KOPT-K1 (cell line): ENCODE results near the gene LEKR1.
"Not testable (repeated sequence)": the region's sequence is repeated elsewhere in the genome, so short reads cannot be mapped to it uniquely, and the experiment has no call there.

Experiments used
- H3K27ac ChIP-seq: fragments of 200-600 bp; sonication (generic); 2 replicates; pipeline ENCODE4 v1.5.1; 2016; ENCODE audit warnings: antibody characterized with exemption, mild to moderate bottlenecking, low read depth, low read length; ENCODE audit not compliant: poor library complexity, severe bottlenecking
- H3K36me3 ChIP-seq: fragments of 200-600 bp; sonication (generic); 2 replicates; pipeline ENCODE4 v1.5.1; 2017; ENCODE audit warnings: antibody characterized with exemption, mild to moderate bottlenecking, low read length, moderate library complexity; ENCODE audit not compliant: insufficient read depth
- H3K9me3 ChIP-seq: fragments of 200-600 bp; sonication (generic); 2 replicates; pipeline ENCODE4 v1.5.1; 2017; ENCODE audit warnings: antibody characterized with exemption, low read length, mild to moderate bottlenecking; ENCODE audit not compliant: insufficient read depth, poor library complexity, severe bottlenecking

The LEKR1 gene

DNA sequence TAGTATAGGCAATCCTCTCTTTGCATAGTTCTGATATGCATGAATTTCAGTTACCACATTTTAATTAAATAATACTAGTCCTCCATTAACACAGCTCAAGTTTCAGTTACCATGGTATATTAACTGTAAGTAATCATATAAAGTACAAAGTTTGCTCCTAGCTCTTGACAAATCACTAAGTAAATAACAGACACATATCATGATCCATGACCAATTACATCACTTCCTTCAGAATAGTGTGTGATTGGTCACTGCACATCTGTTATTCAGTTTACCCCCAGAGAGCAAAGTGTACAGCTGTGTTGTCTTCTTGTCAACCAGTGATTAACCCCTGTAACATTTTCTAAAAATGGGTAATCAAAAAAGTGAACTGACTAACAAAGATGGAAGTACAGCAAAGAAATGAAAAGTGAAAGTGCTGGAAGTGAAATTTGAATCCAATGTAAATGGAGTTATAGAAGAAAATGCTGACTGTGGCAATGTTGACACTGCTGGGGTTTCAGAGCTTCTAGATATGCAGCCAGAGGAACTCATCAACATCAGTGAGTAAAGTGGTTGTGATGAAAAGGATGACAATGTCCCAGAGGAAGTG is 30.2 kb upstream of the LEKR1 start:
- Histone ChIP-seq H3K27ac (no peak overlapping the region), H3K36me3 (no peaks in the 10 kb centered on the region), H3K9me3 (peaks cover 9% of the 10 kb centered on the region)

DNA sequence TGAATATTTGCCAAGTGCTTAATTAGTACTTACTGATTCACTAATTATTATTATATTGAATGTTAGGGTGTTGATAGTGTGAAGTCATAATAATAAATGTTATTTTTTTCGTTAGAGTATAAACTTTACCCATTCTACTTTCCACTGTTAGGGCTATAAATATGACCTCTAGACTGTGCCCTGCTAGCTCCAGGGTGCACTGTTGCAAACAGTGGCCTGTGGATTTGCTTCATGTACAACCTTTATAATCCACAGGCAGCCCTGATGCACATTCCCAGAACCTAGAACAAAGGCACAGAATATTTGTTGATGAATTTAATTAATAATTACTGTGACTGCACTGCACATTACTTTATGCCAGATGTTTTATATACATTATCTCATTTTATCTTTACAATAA is 28.8 kb upstream of the LEKR1 start:
- H3K9me3 ChIP-seq, result peaks cover 9% of the 10 kb centered on the region
- no peak overlapping the region for H3K27ac ChIP-seq
- H3K36me3 ChIP-seq, result no peaks in the 10 kb centered on the region

DNA sequence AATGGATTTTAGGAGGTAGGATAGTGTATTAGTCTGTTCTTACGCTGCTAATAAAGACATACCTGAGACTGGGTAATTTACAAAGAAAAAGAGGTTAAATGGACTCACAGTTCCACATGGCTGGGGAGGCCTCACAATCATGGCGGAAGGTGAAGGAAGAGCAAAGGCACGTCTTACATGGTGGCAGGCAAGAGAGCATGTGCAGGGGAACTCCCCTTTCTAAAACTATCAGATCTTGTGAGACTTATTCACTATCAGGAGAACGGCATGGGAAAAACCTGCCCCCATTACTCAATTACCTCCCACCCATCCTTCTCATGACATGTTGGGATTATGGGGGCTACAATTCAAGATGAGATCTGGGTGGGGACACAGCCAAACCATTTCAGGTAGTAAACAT is 25.9 kb upstream of the LEKR1 start:
- not testable (repeated sequence) for H3K36me3 ChIP-seq, H3K27ac ChIP-seq, H3K9me3 ChIP-seq

GRCh38 chr3:156801746-156802145 is 24.4 kb upstream of the LEKR1 start:
- Histone ChIP-seq H3K36me3 (no peaks in the 10 kb centered on the region), H3K27ac (no peak overlapping the region), H3K9me3 (peaks cover 9% of the 10 kb centered on the region)

DNA sequence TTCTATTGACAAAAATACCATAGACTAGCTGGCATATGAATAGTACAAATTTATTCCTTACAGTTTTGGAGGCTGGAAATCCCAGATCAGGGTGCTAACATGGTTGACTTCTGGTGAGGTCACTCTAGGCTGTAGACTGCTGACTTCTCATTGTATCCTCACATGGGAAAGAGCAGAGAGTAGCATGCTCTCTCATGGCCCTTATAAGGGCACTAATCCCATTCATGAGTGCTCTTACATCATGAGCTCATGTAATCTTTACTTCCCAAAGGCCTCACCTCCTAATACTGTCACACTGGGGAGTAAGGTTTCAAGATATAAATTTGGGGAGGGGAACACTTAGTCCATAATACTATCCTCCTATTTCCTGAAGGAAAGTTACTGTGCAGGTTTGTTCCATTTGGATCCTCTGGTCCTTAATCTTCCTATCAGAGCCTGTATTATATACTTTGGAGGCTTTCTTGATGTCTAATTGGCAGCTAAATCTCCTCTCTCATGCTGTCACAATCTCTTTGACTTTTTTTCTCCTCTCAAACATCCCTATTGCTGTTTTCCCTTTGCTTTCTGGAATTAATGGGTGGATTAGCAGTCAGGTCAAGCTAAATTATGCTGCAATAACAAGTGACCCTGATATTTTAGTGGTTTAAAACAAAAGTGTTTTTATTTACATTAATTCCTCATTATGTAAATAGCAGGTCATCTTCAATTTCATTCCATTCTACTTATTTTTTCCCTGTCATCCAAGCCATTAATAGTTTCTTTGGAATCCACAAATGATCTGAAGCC is 23.1 kb upstream of the LEKR1 start:
- Histone ChIP-seq H3K36me3 (no peaks in the 10 kb centered on the region), H3K27ac (no peak overlapping the region), H3K9me3 (peaks cover 9% of the 10 kb centered on the region)

- no peaks in the 10 kb centered on the region for H3K36me3 ChIP-seq
- no peak overlapping the region for H3K27ac ChIP-seq
- H3K9me3 ChIP-seq, result peaks cover 9% of the 10 kb centered on the region
These were observed 22.0 kb upstream of the LEKR1 start for GRCh38 chr3:156803952-156804741.

DNA sequence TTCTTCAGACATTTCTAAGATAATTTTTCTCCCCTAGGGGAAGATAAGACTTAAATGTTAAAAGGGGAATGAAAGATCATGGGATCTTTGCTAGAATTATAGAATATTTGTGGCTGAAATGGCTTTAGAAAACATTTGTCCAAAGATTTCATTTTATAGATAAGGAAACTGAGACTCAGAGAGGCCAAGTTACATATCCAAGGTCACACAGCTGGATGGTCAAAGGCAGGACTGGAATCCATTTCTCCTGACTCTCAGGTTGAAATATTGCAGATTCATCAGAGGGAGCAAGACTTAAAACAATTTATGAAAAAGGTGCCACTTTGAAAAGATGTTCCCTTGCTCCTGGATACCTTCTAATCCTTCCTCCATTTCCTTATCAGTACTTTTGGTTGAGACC is 19.5 kb upstream of the LEKR1 start:
- no peak overlapping the region for H3K27ac ChIP-seq
- no peaks in the 10 kb centered on the region for H3K9me3 ChIP-seq
- no peaks in the 10 kb centered on the region for H3K36me3 ChIP-seq

DNA sequence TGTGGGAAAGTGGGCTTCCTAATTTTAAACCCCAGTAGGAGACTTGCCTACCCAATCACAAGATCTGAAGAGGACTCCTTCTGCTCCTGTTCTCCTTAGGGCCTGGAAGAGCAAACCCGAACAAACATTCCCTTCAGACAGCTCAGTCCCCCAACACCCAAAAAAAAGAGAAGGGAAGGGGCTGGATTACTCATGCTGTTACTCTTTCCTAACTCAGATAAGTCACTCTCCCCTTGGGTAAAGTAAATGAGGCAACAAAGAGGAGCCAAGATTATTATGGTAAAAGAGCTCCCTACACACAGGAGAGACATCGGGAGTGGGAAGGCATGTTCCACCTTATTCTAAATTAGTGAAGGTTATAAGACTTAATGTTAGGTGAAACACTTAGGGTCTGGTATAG is 18.1 kb upstream of the LEKR1 start:
- Histone ChIP-seq H3K27ac (no peak overlapping the region), H3K36me3 (no peaks in the 10 kb centered on the region), H3K9me3 (no peaks in the 10 kb centered on the region)

- Histone ChIP-seq H3K36me3 (no peaks in the 10 kb centered on the region), H3K27ac (no peak overlapping the region), H3K9me3 (no peaks in the 10 kb centered on the region)
These were observed 14.9 kb upstream of the LEKR1 start for GRCh38 chr3:156811089-156811862.

DNA sequence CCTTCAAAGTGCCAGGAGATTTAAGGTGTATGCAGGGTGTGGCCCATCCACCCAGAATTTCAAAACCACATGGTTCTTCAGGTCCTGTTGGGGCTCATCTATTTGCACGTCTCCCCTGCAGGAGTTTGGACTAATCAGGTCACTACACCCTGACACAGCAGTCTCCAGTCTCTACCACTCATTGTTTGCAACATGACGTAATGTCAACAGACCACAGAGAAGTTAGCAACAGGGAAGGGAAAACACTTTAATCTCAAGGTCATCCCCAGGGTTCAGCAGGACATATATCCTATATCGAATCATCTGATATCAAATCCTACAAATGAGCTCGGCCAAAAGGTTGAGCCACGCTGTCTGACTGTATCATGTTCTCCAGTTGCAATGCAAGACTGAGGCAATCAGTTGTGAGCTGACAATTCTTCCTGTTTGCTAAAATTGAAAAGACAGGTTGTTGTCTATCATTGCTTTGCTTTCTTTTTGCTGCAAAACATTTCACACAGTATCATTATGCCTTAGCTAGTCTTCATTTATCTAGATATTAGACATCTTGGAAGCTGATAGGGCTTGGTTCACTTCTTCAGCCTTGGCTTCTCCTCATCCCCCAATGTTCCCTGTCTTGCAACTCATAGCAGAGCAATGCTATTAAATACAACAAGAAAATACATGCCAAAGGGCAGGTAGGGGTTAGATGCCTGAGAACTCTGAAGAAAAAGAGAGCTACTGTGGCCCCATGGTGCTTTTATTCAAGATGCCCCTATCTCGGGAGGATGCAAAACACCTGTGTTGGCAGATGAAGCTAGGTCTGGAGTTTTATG is 13.4 kb upstream of the LEKR1 start:
- Histone ChIP-seq H3K36me3 (no peaks in the 10 kb centered on the region), H3K27ac (no peak overlapping the region), H3K9me3 (no peaks in the 10 kb centered on the region)

GRCh38 chr3:156814295-156814694 is 11.9 kb upstream of the LEKR1 start:
- no peaks in the 10 kb centered on the region for H3K9me3 ChIP-seq
- H3K36me3 ChIP-seq, result no peaks in the 10 kb centered on the region
- H3K27ac ChIP-seq, result no peak overlapping the region

DNA sequence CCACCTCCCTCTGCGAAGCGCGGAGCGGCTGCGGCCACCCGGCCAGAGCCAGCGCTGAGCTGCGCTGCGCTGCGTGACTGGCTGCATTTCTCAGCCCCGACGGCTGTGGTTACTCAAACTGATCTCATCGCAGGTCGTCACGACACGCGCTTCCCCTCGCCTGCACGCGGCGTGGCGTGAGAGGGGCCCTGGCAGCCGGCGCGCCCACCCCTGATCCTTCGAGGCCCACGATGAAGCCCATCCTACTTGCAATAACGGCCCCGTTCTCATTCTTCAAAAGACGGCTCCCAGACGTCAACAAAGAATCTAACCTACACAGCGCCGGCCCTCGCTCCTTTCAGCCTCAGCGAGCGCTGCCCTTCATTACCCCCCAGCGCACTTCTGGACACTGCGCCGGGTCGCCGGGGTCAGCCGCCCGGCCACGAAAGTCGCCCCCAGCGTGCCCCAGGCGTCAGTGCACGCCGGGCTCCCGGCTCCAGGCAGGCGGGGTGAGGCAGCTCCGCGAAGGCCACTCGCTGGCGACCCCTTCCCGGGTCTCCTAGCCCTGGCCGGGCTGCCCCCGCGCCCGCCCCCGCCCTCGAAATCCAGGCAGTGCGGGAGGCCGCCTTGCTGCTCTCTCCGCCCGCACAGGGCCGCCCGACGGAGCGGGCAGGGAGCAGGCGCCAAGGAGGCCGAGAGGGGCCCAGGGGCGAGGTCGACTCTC is 9.9 kb upstream of the LEKR1 start:
- H3K27ac ChIP-seq, result no peak overlapping the region
- no peaks in the 10 kb centered on the region for H3K9me3 ChIP-seq
- no peaks in the 10 kb centered on the region for H3K36me3 ChIP-seq

- Histone ChIP-seq H3K27ac (no peak overlapping the region), H3K36me3 (no peaks in the 10 kb centered on the region), H3K9me3 (no peaks in the 10 kb centered on the region)
These were observed 9.1 kb upstream of the LEKR1 start for GRCh38 chr3:156816794-156817645.
